ENCODE results near the gene ATP5F1D.

ATP5F1D gene

GRCh38 chr19:1257475-1258162 lies 16.1 kb downstream of the ATP5F1D start:
- DNase-seq (ENCODE audit: low spot score) (no peak), FAIRE-seq (no peak)

GRCh38 chr19:1258163-1258492 lies 16.6 kb downstream of the ATP5F1D start:
- DNase-seq (ENCODE audit: low spot score) (no peak), FAIRE-seq (no peak)

DNA sequence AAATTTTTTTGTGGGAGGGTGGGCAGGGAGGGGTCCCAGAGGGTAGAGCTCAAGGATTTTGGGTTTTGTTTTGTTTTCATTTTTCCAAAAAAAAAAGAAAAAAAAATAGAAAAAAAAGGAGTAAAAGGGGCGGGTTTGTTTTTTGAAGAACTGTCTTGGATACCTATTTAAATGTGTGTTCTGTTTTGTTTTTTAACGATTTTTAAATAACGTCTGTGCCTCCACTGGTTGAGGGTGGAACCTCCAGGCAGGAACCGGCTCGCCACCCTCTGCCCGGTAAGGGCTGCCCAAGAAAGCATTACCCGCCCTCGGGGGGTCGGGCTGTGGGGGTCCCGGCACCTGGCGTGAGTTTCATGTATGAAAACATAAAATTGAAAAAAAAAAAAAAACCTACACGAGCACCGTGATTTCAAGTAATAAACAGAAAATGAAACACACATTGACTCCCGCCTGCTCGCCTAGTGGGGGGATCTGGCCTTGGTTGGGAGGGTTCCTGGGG lies 17.2 kb downstream of the ATP5F1D start:
- DNase-seq (ENCODE audit: low spot score), result no peak
- no peak for FAIRE-seq

- FAIRE-seq, result no peak
- DNase-seq (ENCODE audit: low spot score), result peak; percentile 58
Measured at GRCh38 chr19:1259206-1259875, 17.8 kb downstream of the ATP5F1D start.

- FAIRE-seq, result no peak
- DNase-seq (ENCODE audit: low spot score), result no peak
Measured at GRCh38 chr19:1259876-1260748, 18.6 kb downstream of the ATP5F1D start.

DNA sequence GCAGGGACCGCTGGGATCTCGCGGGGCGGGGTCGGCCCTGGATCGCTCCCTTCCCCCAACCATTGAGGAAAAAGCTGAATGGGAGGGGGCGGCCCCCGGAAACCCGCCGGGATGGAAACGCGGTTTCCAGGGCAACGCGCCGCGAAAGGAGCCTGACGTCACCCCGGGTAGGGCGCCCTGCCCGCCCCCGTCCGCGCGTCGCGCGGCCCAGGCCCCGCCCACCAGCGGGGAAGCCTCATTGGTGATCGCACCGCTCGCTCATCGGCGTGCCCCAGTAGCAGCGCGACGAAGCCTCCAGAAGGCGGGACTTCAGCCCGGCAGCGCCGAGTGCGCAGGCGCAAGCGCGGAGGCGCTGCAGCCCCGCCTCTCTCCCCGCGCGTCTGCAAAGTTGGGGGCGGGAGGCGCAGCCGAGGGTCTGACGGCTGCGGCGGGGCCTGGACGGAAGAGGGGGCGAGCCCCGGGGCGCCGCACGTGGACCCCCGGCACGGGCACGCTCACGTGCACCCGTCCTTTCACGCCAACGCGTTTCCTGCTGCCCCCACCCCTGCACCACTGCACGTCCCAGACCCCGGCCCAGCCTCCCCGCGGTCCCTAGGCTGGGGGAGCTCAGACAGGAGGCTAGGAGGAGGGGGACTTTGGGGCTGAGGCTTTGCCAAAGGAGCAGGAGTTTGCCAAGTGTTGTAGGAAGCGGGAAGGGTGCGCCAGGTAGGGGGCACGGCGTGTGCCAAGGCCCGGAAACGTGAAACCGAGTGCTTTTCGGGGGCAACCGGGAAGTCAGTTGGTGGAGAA lies 19.4 kb downstream of the ATP5F1D start:
- no peak for FAIRE-seq

DNA sequence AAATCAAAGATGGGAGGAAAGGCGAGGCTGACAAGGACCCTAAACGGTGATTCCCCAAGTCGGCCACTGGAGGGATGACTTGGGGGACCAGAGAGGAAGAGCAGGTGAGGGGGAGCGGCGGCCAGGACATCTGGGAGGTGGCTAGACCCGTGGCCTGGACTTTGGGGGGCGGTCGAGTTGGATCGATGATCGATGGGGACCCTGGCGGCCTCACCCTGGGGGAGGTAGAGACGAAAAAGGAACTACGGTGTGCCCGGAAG lies 19.9 kb downstream of the ATP5F1D start:
- FAIRE-seq, result no peak
- DNase-seq (ENCODE audit: low spot score), result no peak

More for the DNA sequence above, 19.4 kb downstream of the ATP5F1D start:
- DNase-seq (ENCODE audit: low spot score), result peak; percentile 93

- peak; percentile 68 for DNase-seq (ENCODE audit: low spot score)
- peak; percentile 70 for FAIRE-seq
Measured at GRCh38 chr19:1261798-1262622, 20.5 kb downstream of the ATP5F1D start.

DNA sequence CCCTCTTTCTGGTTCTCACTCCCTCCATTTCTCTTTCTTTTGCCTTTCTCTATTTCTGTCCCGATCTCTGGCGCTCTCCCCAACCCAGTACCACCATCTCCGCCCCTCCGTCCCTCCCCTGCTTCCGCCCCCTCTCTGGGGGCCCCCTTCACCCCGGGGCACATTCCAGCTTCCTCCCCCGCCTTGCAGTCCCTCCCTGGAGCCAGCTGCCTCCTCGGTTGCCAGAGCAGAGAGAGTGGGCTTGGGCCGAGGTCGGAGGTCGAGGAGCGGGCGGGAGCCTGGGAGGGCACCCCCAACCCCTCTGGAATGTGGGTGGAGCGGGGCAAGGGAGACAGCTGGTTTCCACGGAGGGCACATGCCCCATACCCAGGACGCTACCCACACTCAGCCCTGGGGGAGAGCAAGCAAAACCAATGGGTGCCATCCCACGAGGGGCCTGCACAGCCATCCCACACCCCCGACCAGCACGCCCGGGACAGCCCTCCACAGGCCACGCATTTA lies 21.1 kb downstream of the ATP5F1D start:
- no peak for FAIRE-seq
- DNase-seq (ENCODE audit: low spot score), result no peak

DNA sequence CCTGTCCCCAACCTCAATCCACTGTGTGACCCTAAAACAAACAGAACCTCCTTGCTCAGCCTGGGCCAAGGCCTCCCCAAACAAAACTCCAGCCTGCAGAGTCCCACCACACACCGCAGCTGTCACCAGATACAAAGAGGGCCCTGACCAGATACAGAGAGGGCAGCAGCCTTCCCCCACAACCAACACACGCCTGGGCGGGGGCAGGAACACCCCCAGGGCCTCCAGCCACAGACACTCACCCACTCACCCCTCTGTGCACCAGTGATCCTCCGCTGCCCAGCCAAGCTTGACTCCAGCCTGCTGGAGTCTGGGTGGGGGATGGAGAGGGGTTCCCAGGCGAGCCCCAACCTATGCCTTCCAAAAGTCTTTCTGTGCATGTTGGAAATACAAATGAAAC lies 21.6 kb downstream of the ATP5F1D start:
- FAIRE-seq (no peak), DNase-seq (ENCODE audit: low spot score) (peak; percentile 16)

- peak; percentile 92 for DNase-seq (ENCODE audit: low spot score)
- peak; percentile 77 for FAIRE-seq
Measured at GRCh38 chr19:1264801-1265614, 23.5 kb downstream of the ATP5F1D start.

- peak; percentile 94 for DNase-seq (ENCODE audit: low spot score)
- FAIRE-seq, result peak; percentile 18
Measured at GRCh38 chr19:1265615-1266128, 24.1 kb downstream of the ATP5F1D start.

GRCh38 chr19:1266129-1266915 lies 24.8 kb downstream of the ATP5F1D start:
- DNase-seq (ENCODE audit: low spot score) (peak; percentile 82), FAIRE-seq (no peak)

- FAIRE-seq (no peak), DNase-seq (ENCODE audit: low spot score) (peak; percentile 21)
Measured at GRCh38 chr19:1266916-1267476, 25.4 kb downstream of the ATP5F1D start.

- FAIRE-seq (no peak), DNase-seq (ENCODE audit: low spot score) (no peak)
Measured at GRCh38 chr19:1267477-1268225, 26.1 kb downstream of the ATP5F1D start.

GRCh38 chr19:1268226-1269064 lies 26.9 kb downstream of the ATP5F1D start:
- DNase-seq (ENCODE audit: low spot score), result no peak
- FAIRE-seq, result no peak
